ENCODE measurements around the gene FN3K. TPM values are rescaled to one million over a fixed set of nuclear protein-coding genes. Genes with fewer than 3 reads are reported as not detected.

Gene FN3K
- total RNA-seq, 1 donor from 2014 or later = 4.0 TPM

GRCh38 chr17:82795615-82796014 is 60.2 kb downstream of the FN3K start:
- no peak for DNase-seq (ENCODE audit: low read depth in 2 of 2)

- DNase-seq (ENCODE audit: low read depth in 2 of 2) = no peak
Observed at GRCh38 chr17:82797061-82797460, 61.6 kb downstream of the FN3K start.

- DNase-seq (ENCODE audit: low read depth in 2 of 2) = no peak
Observed at GRCh38 chr17:82798752-82799151, 63.3 kb downstream of the FN3K start.

- DNase-seq (ENCODE audit: low read depth in 2 of 2) = no peak
Observed at GRCh38 chr17:82799591-82799990, 64.2 kb downstream of the FN3K start.

Other genes starting within 250 kb of the FN3K start
- 15.0 and 24.8 TPM in 2 replicates for gene FOXK2, start 215.9 kb upstream of the FN3K start, total RNA-seq
- 50.8 and 69.8 TPM in 2 replicates for gene WDR45B, start 87.2 kb upstream of the FN3K start, total RNA-seq
- 2.6 and 3.2 TPM in 2 replicates for gene RAB40B, start 36.9 kb upstream of the FN3K start, total RNA-seq
- gene FN3KRP, start 18.9 kb upstream of the FN3K start, total RNA-seq = 9.1 and 10.5 TPM in 2 replicates
- 44.8 and 45.8 TPM in 2 replicates for gene TBCD, start 16.4 kb downstream of the FN3K start, total RNA-seq
- gene ZNF750, start 104.4 kb downstream of the FN3K start, total RNA-seq = under 0.01 TPM in 2 replicates